GM19467 (cell line): ENCODE data around the gene SVIL.

ENCODE experiments used
- ATAC-seq: cut with Tn5 transposase; IDR thresholded peaks from one replicate; pipeline ENCODE4 v1.9.1; 2021; ENCODE audit warnings: mild to moderate bottlenecking, moderate library complexity; ENCODE audit not compliant: unreplicated experiment

SVIL gene

GRCh38 chr10:29634764-29635625, at the start of gene SVIL:
TSS of gene SVIL (minus strand) at chr10:29634971. CDS start at chr10:29555058, 79,913 bp downstream.
- ATAC-seq: no peak

DNA sequence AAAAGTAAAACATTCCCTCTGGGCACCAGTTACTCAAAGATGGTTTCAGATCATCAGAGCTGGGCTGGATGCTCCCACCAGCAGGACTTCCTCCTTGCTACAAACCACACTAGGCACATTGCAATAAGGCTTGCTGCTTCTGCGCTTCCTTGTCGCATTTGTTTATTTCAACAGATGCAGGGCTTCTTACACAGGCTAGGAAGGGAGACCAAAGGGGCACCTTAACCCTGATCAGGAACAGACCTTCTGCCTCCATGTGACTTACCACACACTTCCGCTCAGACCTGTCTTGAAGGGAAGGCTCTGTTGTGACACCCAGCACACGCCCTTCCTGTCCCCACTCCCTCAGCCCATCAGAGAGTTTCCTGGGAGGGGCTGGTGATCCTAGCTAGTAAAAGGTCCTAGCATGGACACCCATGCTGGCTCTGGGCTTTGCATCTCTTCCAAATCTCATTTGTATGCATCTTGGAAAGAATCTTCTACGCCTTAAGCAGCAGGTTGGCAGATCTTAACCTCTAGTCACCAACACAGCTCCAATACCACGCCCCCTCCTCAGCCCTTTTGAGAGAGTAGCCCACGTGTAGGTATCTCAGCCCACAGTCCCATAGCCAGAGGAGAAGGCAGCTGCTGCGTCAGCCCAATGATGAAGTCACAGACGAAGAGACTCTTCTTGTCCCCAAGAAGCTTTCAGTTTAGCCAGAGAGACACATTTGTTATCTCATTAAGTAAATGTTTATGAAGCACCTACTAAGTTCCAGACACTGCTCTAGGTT, 47.1 kb upstream of the SVIL start:
- peak; percentile 83 for ATAC-seq

DNA sequence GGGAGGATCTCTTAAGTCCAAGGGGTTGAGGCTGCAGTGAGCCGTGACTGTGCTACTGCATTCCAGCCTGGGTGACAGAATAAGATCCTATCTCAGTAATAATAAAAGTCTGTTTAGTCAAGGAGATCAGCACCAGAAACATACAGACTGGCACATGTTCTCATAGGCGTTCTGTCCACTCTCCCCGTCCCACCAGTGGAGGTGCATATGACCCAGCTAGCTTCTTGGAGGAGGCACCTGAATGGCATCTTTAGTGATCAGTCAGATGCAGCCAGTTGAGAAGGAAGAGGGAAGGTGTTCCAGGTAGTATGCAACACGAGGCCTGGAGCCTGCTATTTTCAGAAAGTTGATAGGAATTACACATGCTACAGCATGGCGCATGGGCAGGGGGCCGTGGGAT, 45.3 kb upstream of the SVIL start:
- ATAC-seq: no peak

GRCh38 chr10:29676732-29677131, 42.0 kb upstream of the SVIL start:
- no peak for ATAC-seq

DNA sequence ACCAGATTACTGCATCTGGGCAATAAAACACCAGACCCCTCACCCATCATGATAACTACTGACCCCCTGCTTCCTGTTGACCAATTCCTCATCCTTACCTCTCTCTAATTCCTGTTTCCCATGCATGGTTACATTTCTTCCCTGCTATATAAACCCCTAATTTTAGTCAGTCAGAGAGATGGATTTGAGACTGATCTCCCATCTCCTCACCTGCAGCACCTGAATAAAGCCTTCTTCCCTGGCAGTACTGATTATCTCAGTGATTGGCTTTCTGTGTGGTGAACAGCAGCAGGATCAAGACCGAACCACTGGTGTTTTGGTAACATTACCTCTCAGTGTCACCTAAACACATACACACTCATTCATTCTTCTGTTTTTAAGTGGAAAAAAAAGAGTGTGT, 41.2 kb upstream of the SVIL start:
- ATAC-seq: no peak

GRCh38 chr10:29671968-29672367, 37.2 kb upstream of the SVIL start:
- no peak for ATAC-seq

GRCh38 chr10:29671228-29671780, 36.5 kb upstream of the SVIL start:
- no peak for ATAC-seq

- no peak for ATAC-seq
Measured at GRCh38 chr10:29670761-29671160, 36.0 kb upstream of the SVIL start.

- no peak for ATAC-seq
Measured at GRCh38 chr10:29669149-29669548, 34.4 kb upstream of the SVIL start.

GRCh38 chr10:29668628-29669027, 33.9 kb upstream of the SVIL start:
- no peak for ATAC-seq

DNA sequence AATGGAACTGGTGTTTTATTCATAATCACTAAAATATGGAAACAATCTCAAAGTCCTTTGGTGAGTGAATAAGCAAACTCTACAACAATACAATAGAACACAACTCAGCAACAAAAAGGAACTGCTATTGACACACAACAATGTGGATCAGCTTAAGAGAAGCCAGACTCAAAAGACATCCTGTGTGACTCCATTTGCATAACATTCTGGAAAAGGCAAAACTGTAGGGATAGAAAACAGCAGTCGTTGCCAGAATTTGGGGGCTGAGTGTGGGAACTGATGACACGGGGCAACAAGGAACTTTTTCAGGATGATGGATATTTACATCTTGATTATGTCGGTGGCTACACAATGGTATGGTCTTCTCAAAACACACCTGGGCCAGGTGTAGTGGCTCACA, 32.4 kb upstream of the SVIL start:
- ATAC-seq: no peak

GRCh38 chr10:29666201-29666600, 31.4 kb upstream of the SVIL start:
- ATAC-seq: no peak

GRCh38 chr10:29663718-29664117, 28.9 kb upstream of the SVIL start:
- ATAC-seq: no peak

- ATAC-seq: peak; percentile 93
Measured at GRCh38 chr10:29658984-29659965, 24.5 kb upstream of the SVIL start.

GRCh38 chr10:29657719-29658274, 23.0 kb upstream of the SVIL start:
- no peak for ATAC-seq

DNA sequence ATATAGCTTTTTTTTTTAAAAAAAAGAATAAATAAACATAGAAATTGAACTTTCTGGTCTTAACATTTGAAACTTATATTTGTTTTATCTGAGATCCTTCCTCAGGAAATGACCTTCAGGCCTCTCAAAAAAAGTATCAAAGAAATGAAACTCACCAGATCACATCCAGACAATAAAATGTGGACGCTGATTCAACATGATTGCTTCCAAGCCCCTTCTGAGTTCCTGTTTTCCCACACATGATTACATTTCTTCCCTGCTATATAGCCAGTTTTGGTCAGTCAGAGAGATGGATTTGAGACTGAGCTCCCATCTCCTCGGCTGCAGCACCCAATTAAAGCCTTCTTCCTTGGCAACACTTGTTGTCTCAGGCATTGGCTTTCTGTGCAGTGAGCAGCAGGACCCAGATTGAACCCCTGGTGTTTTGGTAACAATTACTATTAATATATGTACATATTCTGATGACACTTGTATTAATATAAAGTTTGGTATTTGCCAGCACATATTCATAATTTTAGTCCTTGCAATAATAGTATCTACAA, 21.8 kb upstream of the SVIL start:
- ATAC-seq: no peak

- ATAC-seq: no peak
Measured at GRCh38 chr10:29652192-29652591, 17.4 kb upstream of the SVIL start.

- no peak for ATAC-seq
Measured at GRCh38 chr10:29651767-29652166, 17.0 kb upstream of the SVIL start.

GRCh38 chr10:29650552-29650944, 15.8 kb upstream of the SVIL start:
- no peak for ATAC-seq
